IPS-18c (cell line): ENCODE data around the gene NOD2.

Source experiments
- H3K4me3 ChIP-seq: 2 replicates; pipeline ENCODE4 v1.7.0; 2013; ENCODE audit warnings: low read depth, mild to moderate bottlenecking, low read length, moderate library complexity; ENCODE audit not compliant: insufficient read depth
- H3K9me3 ChIP-seq: one replicate; pipeline ENCODE4 v1.6.1; 2013; ENCODE audit warnings: mild to moderate bottlenecking, low read length, moderate library complexity; ENCODE audit not compliant: control insufficient read depth, insufficient read depth

NOD2 gene

GRCh38 chr16:50778284-50779163 lies 85.1 kb downstream of the NOD2 start:
- H3K4me3 ChIP-seq: no peak overlapping the region
- no peaks in the 10 kb centered on the region for H3K9me3 ChIP-seq

- H3K9me3 ChIP-seq: no peaks in the 10 kb centered on the region
- no peak overlapping the region for H3K4me3 ChIP-seq
These were observed 87.6 kb downstream of the NOD2 start for GRCh38 chr16:50781043-50781442.

- no peak overlapping the region for H3K4me3 ChIP-seq
These were observed 88.1 kb downstream of the NOD2 start for GRCh38 chr16:50781518-50781917.

More at GRCh38 chr16:50781518-50781917, 88.1 kb downstream of the NOD2 start:
- H3K9me3 ChIP-seq: no peaks in the 10 kb centered on the region
